Ovary (tissue), 3 donors: ENCODE data around the gene INHA.

Experiments used
- EP300 ChIP-seq: sonication (generic); formaldehyde crosslinking; IDR thresholded peaks from one replicate; pipeline ENCODE4 v1.6.1; 2017; ENCODE audit warnings: antibody characterized with exemption
- POLR2A ChIP-seq: fragments of 450-650 bp; IDR thresholded peaks from one replicate; pipeline ENCODE4 v1.6.1; 2017; ENCODE audit warnings: antibody characterized with exemption, mild to moderate bottlenecking, moderate library complexity
- TF ChIP-seq, protein P1 (sequence below), 3 donors: fragments of 450-650 bp in 2 of 3; fragments of 200-600 bp in 1 of 3; IDR thresholded peaks; one replicate each; pipeline versions ENCODE4 v1.5.1 to v1.8.0; 2016 to 2022; ENCODE audit warnings: antibody characterized with exemption in 3 of 3, mild to moderate bottlenecking in 1 of 3
- donor health status: DM: no; HTN: no; CAD: no.

GRCh38 chr2:219533930-219534661, 38.0 kb upstream of the INHA start:
- TF ChIP-seq, protein P1, sequence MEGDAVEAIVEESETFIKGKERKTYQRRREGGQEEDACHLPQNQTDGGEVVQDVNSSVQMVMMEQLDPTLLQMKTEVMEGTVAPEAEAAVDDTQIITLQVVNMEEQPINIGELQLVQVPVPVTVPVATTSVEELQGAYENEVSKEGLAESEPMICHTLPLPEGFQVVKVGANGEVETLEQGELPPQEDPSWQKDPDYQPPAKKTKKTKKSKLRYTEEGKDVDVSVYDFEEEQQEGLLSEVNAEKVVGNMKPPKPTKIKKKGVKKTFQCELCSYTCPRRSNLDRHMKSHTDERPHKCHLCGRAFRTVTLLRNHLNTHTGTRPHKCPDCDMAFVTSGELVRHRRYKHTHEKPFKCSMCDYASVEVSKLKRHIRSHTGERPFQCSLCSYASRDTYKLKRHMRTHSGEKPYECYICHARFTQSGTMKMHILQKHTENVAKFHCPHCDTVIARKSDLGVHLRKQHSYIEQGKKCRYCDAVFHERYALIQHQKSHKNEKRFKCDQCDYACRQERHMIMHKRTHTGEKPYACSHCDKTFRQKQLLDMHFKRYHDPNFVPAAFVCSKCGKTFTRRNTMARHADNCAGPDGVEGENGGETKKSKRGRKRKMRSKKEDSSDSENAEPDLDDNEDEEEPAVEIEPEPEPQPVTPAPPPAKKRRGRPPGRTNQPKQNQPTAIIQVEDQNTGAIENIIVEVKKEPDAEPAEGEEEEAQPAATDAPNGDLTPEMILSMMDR (IDR thresholded peaks at IDR 0.05), result no peak
- TF ChIP-seq POLR2A (no peak), EP300 (no peak)
